GM21717 (cell line): Measurements from ENCODE around the gene LTO1.

Experiments
- ATAC-seq: cut with Tn5 transposase; IDR thresholded peaks from one replicate; pipeline ENCODE4 v1.9.1; 2021; ENCODE audit warnings: mild to moderate bottlenecking, moderate library complexity; ENCODE audit not compliant: unreplicated experiment

Gene LTO1

GRCh38 chr11:69658626-69659450 lies 16.3 kb downstream of the LTO1 start:
- no peak for ATAC-seq

DNA sequence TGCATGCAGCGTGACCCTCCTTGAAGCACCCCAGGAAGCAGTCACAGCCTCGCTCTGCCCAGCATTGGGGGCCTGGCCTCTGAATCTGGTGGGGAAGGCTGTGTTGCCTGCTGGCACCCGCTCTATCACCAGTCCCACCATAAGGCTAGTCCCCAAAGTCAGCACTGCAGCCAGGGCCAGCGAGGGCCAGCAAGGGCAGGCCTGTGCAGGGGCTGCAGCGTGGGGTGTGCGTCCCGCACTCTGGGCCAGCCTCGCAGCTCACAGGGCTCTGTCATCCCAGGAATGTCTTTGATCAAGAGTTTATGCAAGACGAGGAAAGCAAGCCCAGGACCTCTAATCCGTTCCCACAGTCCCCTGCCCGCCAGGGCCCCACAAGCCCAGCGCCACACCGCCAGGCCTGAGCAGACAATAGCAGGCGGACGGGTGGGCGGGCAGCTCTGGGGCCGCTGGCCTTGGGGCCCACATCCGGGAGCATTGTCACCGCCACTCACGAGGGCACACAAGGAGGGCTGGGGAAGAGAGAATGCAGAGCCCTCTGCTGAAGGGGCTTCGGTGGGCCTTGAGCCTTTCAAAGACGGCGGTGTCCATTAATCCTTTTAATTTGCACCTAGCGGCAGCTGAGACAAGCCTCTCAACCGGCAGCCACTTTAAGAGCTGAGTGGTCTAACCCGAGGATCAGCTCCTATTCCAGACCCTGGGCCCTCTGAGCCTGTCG lies 17.1 kb downstream of the LTO1 start:
- no peak for ATAC-seq

DNA sequence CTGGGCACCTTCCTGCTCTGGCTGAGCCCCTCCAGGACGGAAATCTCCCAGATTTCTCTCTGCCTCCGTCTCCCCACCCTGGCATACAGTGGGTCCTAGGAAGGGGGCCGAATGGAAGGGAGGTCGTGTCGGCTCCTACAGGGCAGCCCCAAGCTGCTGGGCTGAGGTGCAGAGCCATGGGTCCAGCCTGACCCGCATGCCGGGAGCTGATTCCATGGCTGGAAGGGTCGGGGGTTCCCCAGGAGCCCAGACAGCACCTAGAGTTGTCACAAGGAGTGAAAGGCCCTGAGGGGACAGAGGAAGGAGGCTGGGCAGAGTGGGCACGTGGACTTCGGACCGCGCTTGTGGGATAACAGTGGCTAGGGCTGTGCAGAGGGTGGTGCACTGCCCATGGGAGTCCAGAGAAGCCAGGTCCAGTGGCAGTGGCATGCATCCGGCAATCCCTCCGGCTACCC lies 17.7 kb downstream of the LTO1 start:
- ATAC-seq = no peak

- ATAC-seq = no peak
Measured at GRCh38 chr11:69656536-69657455, 18.4 kb downstream of the LTO1 start.

- ATAC-seq = no peak
Measured at GRCh38 chr11:69655479-69656428, 19.4 kb downstream of the LTO1 start.

DNA sequence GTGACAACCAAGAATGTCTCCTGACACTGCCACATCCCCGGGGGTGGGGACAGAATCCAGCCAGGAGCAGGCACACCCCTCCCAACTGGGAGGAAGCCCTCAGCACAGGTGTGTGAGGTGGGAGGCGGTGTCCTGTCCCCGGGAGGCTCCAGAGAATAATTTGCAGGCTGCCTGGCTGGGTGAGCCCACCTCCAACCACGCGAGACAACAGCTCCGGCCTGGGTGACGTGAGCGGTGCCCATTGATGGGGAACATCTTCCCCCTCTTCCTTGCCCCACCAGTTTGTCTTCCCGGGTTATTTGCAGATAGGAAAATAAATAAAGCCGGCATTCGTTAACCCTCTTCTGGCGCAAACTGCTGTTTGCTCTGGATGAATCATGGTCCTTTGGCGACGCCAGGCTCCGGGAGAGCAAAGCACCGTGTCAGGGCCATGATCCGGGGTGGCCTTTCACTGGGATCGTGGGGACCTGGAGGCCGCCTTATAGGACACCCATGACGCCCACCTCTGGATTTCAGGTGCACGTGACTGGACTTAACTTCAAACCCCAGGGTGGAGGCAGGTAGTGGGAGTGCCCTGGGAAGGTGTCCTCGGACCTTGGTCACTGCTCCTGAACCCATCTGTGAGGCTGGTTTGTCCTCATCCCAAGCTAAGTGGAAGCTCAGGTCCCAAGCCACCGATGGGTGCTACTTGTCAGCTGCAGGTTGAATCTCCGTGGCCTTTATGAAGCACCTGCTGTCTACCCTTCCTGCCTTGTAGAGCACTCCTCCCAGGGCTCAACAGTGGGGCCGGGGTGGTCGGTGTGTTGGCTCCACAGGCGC lies 20.3 kb downstream of the LTO1 start:
- ATAC-seq = no peak

DNA sequence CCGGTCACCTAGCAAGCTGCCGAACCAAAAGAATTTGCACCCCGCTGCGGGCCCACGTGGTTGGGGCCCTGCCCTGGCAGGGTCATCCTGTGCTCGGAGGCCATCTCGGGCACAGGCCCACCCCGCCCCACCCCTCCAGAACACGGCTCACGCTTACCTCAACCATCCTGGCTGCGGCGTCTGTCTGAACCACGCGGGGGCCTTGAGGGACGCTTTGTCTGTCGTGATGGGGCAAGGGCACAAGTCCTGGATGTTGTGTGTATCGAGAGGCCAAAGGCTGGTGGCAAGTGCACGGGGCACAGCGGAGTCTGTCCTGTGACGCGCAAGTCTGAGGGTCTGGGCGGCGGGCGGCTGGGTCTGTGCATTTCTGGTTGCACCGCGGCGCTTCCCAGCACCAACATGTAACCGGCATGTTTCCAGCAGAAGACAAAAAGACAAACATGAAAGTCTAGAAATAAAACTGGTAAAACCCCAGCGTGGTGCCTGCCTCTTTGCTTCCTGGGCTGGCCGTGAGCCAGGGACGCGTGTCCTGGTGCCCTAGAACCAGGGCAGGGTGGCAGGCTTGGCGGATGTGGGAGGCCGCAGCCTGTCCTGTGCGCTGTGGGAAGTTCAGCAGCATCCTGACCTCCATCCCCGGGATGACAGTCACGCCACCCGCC lies 21.0 kb downstream of the LTO1 start:
- no peak for ATAC-seq

GRCh38 chr11:69653406-69653960 lies 21.7 kb downstream of the LTO1 start:
- no peak for ATAC-seq

- ATAC-seq = no peak
Measured at GRCh38 chr11:69652999-69653398, 22.2 kb downstream of the LTO1 start.

DNA sequence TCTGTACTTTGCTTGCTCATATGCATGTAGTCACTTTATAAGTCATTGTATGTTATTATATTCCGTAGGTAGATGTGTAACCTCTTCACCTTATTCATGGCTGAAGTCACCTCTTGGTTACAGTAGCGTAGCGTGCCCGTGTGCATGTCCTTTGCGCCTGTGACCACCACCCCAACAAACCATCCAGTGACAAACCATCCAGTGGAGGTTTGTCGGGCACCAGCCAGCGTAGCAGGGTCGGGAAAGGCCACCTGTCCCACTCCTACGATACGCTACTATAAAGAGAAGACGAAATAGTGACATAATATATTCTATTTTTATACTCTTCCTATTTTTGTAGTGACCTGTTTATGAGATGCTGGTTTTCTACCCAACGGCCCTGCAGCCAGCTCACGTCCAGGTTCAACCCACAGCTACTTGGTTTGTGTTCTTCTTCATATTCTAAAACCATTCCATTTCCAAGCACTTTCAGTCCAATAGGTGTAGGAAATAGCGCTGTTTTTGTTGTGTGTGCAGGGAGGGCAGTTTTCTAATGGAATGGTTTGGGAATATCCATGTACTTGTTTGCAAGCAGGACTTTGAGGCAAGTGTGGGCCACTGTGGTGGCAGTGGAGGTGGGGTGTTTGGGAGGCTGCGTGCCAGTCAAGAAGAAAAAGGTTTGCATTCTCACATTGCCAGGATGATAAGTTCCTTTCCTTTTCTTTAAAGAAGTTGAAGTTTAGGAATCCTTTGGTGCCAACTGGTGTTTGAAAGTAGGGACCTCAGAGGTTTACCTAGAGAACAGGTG lies 23.1 kb downstream of the LTO1 start:
- ATAC-seq = no peak

GRCh38 chr11:69650832-69651344 lies 24.3 kb downstream of the LTO1 start:
- no peak for ATAC-seq

GRCh38 chr11:69650081-69650831 lies 24.9 kb downstream of the LTO1 start:
- ATAC-seq = no peak

DNA sequence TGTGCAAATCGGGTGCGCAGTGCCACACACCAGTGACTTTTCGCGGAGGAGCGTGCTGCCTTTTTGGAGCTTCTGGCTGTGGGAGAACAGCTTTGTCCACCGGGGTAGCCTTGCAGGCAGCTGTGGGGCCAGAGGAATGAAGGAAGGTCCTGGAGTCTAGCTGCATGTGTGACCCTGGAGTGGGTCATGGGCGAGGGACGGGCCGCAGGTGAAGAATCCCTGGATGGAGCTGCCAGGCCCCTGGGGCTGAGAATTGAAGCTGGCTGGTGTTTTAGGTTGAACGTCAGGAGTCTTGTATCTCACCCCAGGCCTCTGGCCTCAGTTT lies 25.6 kb downstream of the LTO1 start:
- ATAC-seq = no peak

GRCh38 chr11:69648679-69649575 lies 26.2 kb downstream of the LTO1 start:
- no peak for ATAC-seq

DNA sequence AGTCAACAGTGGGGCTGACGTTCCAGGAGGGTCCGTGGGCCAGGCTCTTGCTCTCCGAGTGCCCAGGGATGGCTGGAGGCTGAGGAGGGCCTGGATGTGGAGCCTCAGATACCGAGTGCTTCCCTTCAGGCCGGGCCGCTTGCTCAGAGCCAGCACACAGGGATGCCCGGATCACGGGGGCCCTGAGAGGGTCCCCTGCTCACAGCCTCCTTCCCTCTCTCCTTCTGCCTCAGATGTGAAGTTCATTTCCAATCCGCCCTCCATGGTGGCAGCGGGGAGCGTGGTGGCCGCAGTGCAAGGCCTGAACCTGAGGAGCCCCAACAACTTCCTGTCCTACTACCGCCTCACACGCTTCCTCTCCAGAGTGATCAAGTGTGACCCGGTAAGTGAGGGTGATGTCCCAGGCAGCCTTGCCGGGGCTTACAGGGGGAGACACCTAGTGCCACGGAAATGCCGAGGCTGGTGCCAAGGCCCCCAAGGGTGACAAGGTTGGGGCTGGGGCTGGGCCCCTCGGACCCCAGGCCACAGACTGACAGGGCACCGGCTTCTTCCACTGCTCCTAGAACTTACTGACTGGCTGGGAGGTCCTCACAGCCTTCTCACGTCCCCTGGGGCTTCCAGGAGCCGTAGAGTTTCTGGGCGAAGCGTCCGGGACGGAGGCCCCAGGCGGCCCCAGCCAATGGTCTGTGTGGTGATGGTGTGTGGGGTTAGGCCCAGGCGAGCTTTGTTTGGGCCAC lies 27.2 kb downstream of the LTO1 start:
- ATAC-seq = no peak
